GM21367 (cell line): Measurements from ENCODE around the gene C2CD2.
"Not testable (repeated sequence)": the region's sequence is repeated elsewhere in the genome, so short reads cannot be mapped to it uniquely, and the experiment has no call there.

Experiments used
- ATAC-seq: cut with Tn5 transposase; IDR thresholded peaks from one replicate; pipeline ENCODE4 v1.9.1; 2021; ENCODE audit not compliant: unreplicated experiment

The C2CD2 gene

DNA sequence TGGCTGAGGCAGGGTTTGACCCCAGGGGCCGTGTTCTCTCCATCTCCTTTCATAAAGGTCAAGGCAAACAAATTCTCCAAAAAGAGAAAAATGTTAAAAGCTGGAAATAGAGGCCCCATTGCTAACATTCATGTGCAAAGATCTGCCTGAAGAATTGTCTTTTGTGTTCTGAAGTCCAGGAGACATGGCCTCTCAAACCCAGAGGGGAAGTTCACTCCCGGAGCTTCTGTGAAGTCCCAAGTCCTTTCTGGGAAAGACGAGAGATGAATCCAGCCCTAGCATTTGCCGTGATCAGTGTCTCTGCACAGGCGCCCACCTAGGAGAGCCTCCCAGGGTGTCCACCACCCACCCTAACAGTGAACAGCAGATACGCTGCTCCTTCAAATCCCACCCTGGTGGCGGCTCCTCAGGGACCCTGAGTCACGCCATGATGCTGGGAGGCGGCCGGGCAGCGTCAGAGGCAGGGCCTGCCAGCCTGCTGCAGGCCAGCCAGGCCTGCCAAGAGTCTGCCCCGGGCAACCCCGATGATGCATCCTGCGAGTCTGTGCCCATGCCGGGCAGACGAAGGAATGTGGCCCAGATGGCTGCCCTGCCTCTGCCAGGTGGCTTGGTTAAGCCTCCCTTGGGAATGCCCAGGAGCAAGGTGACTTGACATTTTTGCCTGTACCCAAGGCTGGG lies 5.2 kb upstream of the C2CD2 start:
- ATAC-seq: no peak

DNA sequence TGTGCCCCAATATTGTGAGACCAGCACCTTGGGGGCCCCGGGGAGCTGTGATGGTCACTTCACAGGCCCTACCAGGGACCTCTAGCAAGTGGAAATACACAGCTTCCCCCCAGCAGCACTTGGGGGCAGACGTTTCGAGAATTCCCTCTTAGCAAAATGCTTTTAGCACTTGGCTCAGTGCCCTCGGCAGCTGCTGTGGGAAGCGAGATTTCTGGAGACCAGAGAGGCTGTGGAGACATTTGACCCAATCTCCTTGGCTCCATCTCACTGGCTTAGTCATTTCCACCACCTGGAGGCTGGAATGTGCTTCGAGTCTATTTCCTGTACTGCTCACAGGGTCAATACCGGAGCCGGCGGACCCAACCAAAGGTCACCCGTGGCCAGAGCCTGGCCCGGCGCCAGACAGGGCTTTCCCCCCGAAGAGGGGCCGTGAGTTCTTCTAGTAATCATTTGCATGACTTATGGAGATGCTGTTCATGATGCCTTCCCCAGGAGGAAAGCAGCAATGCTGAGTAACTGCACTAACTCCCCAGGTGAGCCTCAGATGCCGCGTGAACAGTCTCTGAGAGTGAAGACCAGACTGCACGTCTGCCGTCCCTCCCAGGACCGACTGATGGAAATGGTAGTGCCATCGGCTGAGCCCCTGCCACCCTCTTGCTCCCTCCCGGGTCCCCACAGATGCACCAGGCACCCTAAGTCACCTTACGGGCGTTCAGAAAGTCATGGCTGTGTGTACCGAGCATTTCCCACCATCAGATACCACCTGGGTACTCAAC lies 4.4 kb upstream of the C2CD2 start:
- no peak for ATAC-seq

DNA sequence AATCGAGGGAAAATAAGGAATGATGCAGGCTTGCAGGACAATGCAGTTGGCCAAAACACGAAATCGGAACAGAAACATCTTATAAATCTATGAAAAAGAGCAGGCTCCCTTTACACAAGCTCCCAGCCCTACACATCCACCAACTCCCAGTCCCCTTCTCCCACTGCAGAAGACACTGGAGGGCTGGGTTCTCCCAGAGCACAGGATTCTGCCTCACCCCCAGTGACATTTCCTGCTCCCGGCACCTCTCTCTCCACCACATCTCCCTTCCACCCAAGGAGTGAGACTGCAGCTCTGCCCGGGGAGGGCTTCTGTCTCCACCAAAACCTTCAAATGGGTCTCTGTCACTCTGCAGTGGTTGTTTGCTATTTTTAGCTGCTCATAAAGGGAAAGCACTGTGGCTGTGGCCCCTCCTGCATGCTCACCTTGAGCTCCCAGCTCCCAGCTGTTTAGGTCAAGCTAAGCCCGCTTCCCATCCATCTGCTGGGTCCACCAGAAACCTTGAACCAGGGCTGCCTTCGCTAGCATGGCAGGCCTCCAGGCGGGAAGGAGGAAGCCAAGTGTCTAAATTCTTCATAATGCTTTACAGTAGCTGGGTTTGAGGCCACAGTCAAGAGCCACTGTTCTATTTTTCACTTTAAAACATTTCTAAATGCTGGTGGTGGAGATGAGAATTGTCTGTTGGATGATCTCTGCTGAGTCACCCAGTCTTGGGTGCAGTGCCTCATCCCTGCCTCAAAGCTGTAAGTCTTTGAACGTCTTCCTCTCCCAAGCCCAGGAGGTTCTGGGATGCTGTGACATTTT lies 3.3 kb upstream of the C2CD2 start:
- no peak for ATAC-seq

DNA sequence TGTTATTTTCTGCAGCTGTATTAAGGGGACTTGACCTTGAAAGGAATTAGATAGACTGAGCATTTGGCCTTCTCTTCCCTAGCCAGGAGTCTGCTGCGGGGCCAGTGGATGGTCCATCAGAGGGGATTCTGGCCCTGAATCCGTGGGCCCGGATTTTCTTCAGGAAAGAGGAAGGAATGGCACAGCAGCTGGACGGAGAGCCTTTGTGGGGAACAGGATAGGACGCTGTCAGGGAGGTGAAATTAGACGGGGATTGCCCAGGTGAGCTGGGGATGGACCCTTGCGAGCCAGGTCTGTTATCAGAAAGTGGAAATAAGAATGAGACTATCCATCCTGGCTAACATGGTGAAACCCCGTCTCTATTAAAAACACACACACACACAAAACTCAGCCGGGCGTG lies 1.7 kb upstream of the C2CD2 start:
- no peak for ATAC-seq

DNA sequence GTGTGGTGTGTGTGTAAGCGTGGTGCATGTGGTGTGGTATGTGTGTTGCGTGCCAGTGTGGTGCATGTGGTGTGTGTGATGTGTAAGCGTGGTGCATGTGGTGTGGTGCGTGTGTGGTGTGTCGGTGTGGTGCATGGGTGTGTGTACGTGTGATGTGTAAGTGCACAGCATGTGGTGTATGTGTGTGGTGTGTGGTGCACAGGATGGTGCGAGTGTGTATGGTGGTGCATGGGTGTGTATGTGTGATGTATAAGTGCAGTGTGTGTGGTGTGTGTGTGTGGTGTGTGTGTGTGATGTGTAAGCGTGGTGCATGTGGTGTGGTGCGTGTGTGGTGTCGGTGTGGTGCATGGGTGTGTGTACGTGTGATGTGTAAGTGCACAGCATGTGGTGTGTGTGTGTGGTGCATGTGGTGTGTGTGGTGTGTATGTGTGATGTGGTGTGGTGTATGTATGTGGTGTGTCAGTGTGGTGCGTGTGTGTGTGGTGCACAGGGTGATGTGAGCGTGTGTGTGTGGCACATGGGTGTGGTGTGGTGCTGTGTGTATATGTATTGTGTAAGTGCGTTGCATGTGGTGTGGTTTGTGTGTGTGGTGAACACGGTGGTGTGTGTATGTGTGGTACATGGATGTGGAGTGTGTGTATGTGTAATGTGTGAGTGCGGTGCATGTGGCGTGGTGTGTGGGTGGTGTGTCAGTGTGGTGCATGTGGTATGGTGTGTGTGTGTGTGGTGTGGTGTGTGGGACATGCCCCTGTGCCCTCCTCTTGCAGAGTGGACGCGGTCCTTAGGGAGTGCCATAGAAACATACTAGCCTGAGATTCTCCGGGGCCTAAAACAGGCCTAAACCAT lies 1.1 kb upstream of the C2CD2 start:
- no peak for ATAC-seq

DNA sequence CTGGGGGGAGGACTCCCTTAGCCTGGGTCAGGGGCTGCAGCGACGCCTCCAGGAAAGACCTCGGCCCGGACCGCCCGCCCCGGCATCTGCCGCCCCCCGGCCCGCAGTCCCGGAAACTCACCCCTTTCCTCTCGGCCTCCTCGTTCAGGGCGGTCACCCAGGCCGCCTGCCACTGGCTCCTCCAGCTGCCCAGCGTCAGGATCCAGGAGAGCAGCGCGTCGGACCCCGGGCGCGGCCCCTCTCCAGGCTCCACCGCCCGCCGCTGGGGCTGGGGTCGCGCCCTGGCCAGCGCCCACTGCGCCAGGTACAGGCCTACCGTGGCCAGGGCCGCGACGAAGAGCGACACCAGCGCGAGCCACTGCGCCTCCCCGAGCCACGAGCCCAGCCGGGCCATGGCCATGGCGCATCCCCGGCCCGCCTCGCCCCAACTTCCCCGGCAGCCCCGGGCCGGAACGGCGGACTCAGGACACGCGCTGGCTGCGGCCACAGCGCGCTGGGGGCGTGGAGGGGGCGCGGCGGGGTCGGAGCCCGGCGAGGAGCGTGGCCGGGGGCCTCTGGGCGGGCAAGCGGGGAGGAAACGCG lies 478 bp downstream of the C2CD2 start:
- no peak for ATAC-seq

DNA sequence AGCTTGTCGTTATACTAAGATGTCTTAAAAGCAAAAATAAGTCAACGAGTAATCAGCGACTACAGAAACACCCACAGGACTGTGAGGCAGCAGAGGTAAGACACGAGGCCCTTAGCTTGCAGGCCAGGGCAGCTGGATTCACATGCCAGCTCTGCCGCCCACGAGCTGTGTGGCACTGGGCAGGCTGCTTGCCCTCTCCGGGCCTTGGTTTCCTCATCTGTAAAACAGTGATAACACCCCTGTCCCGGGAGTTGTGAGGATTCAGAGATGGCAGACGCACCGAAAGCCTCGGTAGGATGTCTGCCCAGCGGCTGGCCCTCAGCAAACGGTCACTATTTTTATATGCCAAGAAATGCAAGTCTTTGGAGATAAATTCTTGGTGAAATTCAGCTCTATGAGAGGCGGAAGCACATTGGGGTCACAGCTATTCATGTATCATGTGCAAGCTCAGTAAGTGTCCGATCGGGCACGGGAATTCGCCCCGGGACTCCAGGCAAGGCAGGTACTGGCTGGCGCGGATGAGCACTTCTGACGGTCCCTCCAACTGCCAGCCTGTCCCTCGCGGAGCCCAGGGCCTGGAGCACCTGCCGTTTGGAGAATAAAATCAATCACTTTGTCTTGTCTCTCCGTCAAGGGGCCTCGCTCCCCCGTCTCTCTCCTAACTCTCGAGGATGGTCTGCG lies 1.1 kb downstream of the C2CD2 start:
- ATAC-seq: no peak

DNA sequence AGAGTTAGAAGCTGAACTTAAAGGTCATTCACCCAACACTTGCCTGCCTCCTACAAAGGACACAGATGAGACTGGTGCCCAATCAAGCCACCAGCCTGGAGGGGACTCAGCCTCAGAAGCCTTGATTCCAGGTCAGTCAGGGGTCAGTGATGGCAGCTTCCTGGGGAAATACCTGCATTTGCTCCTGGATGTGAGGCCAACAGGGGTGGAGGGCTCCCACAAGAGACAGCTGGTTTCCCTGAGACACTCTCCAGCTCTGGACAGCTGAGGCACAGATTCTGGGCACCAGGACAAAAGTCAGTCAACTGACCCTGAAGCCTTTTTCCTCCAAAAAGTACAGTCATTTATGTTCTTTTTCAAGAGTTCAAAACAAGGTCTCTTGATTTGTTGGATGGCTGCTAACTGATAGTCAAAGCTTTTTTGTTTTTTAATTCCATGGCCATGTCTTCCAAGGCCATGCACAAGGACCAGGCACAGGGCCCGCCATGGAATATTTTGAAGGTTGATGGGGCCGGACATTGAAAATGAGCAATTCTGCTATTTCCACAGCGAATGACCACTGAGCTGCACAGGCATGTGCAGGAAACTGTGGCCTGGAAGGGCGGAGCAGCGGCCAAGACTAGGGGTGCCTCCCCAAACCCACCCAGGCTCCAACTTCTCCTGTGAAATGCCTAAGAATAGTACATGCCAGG lies 1.8 kb downstream of the C2CD2 start:
- no peak for ATAC-seq

DNA sequence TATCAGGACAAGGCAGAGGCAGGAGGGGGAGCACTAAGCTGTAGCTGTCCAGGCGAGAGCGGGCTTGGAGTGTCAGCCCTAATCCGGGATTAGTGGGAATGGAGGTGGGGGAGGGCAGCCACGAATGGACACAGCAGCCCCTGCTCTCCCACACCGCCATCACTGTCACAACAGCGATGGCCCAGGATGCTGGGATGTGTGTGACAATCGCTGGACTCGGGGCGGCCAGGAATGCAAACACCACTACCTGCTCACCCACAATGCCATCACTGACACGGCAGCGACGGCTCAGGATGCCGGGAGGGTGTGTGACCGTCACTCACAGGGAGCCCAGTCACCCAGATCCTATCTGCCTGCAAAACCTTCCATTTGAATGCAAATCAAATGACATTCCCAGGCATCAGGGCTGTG lies 2.9 kb downstream of the C2CD2 start:
- ATAC-seq: no peak

DNA sequence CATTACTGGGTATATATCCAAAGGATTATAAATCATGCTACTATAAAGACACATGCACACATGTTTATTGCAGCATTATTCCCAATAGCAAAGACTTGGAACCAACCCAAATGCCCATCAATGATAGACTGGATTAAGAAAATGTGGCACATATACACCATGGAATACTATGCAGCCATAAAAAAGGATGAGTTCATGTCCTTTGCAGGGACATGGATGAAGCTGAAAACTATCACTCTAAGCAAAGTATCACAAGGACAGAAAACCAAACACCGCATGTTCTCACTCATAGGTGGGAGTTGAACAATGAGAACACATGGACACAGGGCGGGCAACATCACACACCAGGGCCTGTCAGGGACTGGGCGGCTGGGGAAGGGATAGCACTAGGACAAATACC lies 4.2 kb downstream of the C2CD2 start:
- ATAC-seq: not testable (repeated sequence)

DNA sequence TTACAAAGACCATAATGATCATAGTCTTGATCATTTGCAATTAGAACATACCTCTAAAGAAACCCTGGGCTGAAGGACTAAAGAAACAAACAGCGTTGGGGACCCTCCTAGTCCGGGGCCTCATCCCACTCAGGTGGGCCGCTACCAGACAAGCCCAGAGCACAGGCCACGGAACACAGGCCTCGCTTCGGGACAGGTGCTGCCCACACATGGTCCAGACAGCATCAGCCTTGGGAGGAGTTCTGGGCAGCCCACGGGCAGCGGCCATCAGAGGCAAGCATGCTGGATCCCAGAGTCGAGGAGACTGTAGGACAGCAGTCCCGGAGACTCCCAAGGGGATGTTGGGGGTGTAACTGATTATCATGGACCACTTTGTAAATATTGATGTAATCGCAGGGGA lies 4.9 kb downstream of the C2CD2 start:
- ATAC-seq: no peak

DNA sequence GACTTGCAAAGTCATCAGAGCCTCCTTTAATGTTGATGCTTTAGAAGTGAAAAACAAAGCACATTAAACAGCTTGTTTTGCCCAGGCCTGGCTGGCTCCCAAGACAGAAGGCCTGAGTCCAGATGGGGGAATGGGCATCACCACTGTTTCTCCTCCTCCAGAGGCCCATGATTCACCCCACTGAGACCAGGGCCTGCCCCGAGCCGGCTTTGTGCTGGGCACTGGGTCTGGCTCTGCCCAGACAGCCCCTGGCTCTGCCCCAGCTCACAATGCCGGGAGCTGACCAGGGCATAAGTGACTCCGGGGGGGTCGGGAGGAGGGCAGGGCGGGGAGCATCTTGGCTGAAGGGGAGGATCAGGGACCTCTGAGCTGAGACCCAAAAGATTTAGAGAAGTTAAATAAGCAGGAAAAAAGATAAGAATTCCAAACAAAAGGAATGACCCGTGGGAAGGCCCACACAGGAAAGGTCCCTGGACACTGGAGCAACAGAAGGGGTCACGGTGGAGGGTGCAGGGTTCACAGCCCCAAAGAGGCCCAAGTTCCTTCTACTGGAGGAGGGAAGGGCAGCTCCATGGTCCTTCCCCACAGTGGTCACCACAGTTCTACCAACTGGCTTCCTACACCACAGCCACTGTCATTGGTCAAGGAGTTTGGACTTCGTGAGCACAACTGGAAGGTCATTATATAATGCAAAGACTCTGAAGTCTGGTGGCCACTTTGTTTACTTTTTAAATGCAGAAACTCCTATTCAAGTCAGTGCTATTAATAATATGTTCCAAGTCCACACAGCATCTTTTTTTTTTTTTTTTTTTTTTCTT lies 5.5 kb downstream of the C2CD2 start:
- ATAC-seq: no peak

DNA sequence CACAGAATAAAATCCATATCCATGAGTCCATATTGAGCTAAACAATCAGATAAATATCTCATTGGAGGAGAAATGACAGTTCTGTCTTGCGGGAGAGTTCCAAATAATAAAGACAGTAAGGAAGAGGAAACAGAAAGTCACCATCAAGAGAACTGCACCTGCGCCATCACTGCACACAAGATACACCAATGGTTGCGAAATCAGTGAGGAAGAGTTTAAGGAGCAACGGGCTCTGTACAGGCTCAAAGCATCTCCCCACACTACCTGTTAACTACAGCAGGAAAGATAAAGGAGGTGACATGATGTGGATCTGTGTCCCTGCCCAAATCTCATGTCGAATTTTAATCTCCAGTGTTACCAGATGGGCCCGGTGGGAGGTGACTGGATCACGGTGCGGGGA lies 7.8 kb downstream of the C2CD2 start:
- no peak for ATAC-seq

DNA sequence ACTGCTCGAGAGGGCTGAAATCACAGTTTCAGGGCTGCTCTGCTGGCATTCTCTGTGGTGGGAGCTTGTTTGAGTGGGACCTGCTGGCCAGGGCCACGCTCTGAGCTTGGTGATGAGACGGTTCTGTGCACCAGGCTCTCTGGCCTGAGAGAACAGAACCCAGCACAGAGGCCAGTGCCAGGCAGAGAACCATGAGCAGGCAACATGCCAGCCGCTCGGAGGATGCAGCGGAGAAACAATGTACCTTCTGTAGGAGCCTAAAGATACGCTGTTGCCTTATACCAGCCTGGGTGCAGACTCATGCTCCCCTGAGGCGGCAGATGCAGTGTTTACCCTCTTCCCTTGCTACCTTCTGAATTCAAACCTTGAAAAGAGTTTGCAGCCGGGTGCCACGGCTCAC lies 10.0 kb downstream of the C2CD2 start:
- ATAC-seq: no peak

DNA sequence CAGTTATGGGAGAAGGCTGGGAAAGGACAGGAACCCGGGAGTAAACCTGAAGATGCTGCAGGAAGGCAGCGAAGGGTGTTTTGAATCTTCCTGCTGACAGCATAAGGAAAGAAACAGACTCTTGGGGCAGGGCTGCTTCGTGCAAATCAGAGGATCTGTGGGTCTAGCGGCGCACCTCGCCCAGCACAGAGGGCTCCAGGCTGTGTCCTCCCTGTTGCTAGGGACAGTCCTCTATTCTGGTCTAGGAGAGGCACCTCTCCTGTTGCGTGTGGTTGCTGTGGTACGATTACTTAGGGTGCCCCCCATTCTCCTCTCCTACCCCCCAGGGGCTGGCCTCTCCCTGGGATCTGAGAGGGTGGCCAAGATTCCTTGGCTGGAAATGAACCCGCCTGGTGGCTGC lies 11.4 kb downstream of the C2CD2 start:
- ATAC-seq: no peak

DNA sequence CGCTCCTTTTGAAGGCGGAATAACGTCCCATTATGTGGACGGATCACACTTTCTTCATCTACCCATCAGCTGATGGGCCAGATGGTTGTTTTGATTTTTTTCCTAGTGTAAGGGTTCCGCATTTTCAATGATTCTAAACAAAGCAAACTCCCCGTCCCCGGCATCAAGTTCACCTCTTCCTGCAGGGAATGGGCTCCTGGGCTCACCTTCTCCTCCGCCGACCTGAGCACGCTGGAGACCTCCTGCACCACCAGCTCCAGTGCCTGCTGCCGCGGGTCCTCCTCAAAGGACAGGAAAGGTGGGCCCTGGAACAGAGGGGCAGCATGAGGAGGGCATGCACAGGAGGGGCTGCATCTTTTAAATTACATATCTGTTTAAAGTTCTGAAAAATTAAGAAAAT lies 11.9 kb downstream of the C2CD2 start:
- ATAC-seq: no peak

DNA sequence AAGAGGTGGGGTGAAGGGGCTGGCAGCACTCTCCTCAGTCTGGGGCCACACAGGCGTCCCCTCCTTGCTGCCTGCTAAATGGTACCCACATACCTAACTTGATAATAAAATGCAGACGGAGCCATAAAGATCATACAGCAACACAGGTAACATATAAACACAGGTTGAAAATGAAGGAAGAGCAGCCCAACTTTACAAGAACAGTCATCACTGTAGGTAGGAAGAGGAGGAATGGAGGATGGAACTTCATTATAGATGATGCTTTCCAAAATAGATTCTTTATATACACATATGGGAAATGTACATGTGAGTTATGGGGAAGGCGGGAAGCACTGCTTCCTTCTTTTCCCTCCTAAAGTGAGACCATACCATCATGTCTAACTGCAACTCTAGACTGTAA lies 13.4 kb downstream of the C2CD2 start:
- no peak for ATAC-seq

DNA sequence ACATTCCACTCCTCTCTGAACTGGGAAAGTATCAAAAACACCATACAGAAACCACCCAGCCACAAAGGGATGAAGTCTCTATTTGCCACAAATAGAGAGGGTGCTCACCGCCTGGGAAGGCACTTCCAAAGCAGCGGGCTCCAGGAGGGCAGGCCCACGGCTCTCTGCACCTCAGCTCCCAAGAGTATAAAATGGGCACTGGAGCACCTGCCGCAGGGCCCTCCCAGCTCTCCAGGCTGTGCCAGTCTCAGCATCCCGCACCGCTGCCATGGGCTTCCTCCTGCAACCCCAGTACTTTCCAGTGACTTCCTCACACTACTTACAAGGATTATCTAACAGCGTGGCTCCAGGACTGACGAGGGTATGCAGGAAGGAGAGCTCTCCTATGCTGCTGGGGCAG lies 14.4 kb downstream of the C2CD2 start:
- ATAC-seq: no peak
